Thyroid gland (tissue), 4 donors: ENCODE data around the gene C15orf61. TPM values are rescaled to one million over a fixed set of nuclear protein-coding genes. Genes with fewer than 3 reads are reported as not detected.

Source experiments
- DNase-seq, 2 donors: peaks; one replicate each; pipeline ENCODE4 v3.0.0-alpha.2; 2019
- H3K27ac ChIP-seq, 3 donors: fragments of 200-600 bp; sonication (generic); 1 replicate in 2 of 3; 2 replicates in 1 of 3; pipeline ENCODE4 v1.5.1; 2016 to 2019; ENCODE audit warnings: mild to moderate bottlenecking in 1 of 3, moderate library complexity in 1 of 3
- H3K27me3 ChIP-seq: fragments of 200-600 bp; sonication (generic); one replicate; pipeline ENCODE4 v1.5.1; 2019
- H3K36me3 ChIP-seq, 2 donors: fragments of 200-600 bp; sonication (generic); one replicate each; pipeline ENCODE4 v1.5.1; 2016 to 2019
- H3K4me1 ChIP-seq, 2 donors: fragments of 200-600 bp; sonication (generic); one replicate each; pipeline ENCODE4 v1.5.1; 2017 to 2019
- H3K4me3 ChIP-seq, 3 donors: fragments of 200-600 bp; sonication (generic); replicated peaks in 1 of 3; 1 replicate in 2 of 3; 2 replicates in 1 of 3; pipeline ENCODE4 v1.5.1; 2016; ENCODE audit warnings: mild to moderate bottlenecking in 1 of 3
- H3K9me3 ChIP-seq: fragments of 200-600 bp; sonication (generic); one replicate; pipeline ENCODE4 v1.5.1; 2017
- CTCF ChIP-seq, 6 experiments: fragments of 200-600 bp in 3 of 6; fragments of 450-650 bp in 3 of 6; sonication (generic) in 3 of 6; IDR thresholded peaks; one replicate each; pipeline ENCODE4 v1.5.1; 2016 to 2019; ENCODE audit warnings: antibody characterized with exemption in 6 of 6, mild to moderate bottlenecking in 2 of 6, inconsistent platforms in 1 of 6, moderate library complexity in 1 of 6
- POLR2A ChIP-seq, 2 donors: fragments of 450-650 bp; IDR thresholded peaks; one replicate each; pipeline ENCODE4 v1.6.1; 2017; ENCODE audit warnings: antibody characterized with exemption in 2 of 2, mild to moderate bottlenecking in 2 of 2, moderate library complexity in 1 of 2
- WGBS, 2 donors: methylation state at CpG; one replicate each; pipeline ENCODE4 v1.1.5; 2017; 5-methylcytosine and 5-hydroxymethylcytosine counted together
- intact Hi-C: fragments of 100-400 bp; cut with DNase I; formaldehyde crosslinking; loops from one replicate; pipeline ENCODE4 v1.15.1; 2023
- total RNA-seq, 4 donors: library from RNA; depleted of rRNA; stranded (reverse); fragments of >200 nt; gene quantifications; one replicate each; pipeline ENCODE4 v1.2.3, GENCODE V29; 2016

C15orf61 gene
- total RNA-seq, 4 donors from 2014 or later: 2.8 to 14.9 (median 7.9) TPM

- 75 to 79% methylated on average over 9 of the region's 9 CpGs for WGBS, 2 donors
- DNase-seq: no peak
- intact Hi-C loops: no loop called here
- no peak overlapping the region for H3K27ac ChIP-seq
- no peaks in the 10 kb centered on the region for H3K9me3 ChIP-seq
- H3K4me1 ChIP-seq: no peaks in the 10 kb centered on the region
- H3K4me3 ChIP-seq: no peak overlapping the region
- TF ChIP-seq POLR2A (IDR thresholded peaks at IDR 0.05) (no peak), CTCF (IDR thresholded peaks at IDR 0.05) (no peak)
- H3K27me3 ChIP-seq: no peaks in the 10 kb centered on the region
- peaks cover 0 to 10% of the 10 kb centered on the region in 2 donors for H3K36me3 ChIP-seq
Observed at GRCh38 chr15:67512933-67513714, 7.8 kb upstream of the C15orf61 start.

- H3K4me1 ChIP-seq: no peaks in the 10 kb centered on the region
- H3K27ac ChIP-seq: no peak overlapping the region
- H3K27me3 ChIP-seq: no peaks in the 10 kb centered on the region
- H3K36me3 ChIP-seq: peaks cover 0 to 10% of the 10 kb centered on the region in 2 donors
- DNase-seq: no peak
- 90 to 98% methylated on average over 3 of the region's 3 CpGs for WGBS, 2 donors
- intact Hi-C loops: no loop called here
- no peaks in the 10 kb centered on the region for H3K9me3 ChIP-seq
- TF ChIP-seq CTCF (IDR thresholded peaks at IDR 0.05): no peak
- no peak for TF ChIP-seq POLR2A (IDR thresholded peaks at IDR 0.05)
- H3K4me3 ChIP-seq: no peak overlapping the region
Observed at GRCh38 chr15:67515090-67515489, 5.8 kb upstream of the C15orf61 start.

- H3K27ac ChIP-seq: no peak overlapping the region
- TF ChIP-seq CTCF (IDR thresholded peaks at IDR 0.05): no peak
- intact Hi-C loops: no loop called here
- H3K9me3 ChIP-seq: no peaks in the 10 kb centered on the region
- no peak for DNase-seq
- H3K36me3 ChIP-seq: peaks cover 0 to 10% of the 10 kb centered on the region in 2 donors
- H3K4me1 ChIP-seq: no peaks in the 10 kb centered on the region
- no peak overlapping the region for H3K4me3 ChIP-seq
- WGBS, 2 donors: 94 to 98% methylated on average over 2 of the region's 2 CpGs
- no peaks in the 10 kb centered on the region for H3K27me3 ChIP-seq
Observed at GRCh38 chr15:67515557-67515956, 5.4 kb upstream of the C15orf61 start.

- DNase-seq: no peak
- TF ChIP-seq POLR2A (IDR thresholded peaks at IDR 0.05): no peak
- no peak for TF ChIP-seq CTCF (IDR thresholded peaks at IDR 0.05)
Observed at GRCh38 chr15:67520321-67521028, 456 bp upstream of the C15orf61 start.

More at GRCh38 chr15:67520321-67521028, 456 bp upstream of the C15orf61 start:
- no peaks in the 10 kb centered on the region for H3K9me3 ChIP-seq
- peak overlapping the region; percentile 94 to 99 (median 99) for H3K27ac ChIP-seq
- H3K4me1 ChIP-seq: peaks cover 17 to 20% of the 10 kb centered on the region in 2 donors
- peak overlapping the region in 2 of 3 donors; percentile 10 to 75 for H3K4me3 ChIP-seq
- H3K36me3 ChIP-seq: no peaks in the 10 kb centered on the region
- intact Hi-C loops: loop anchor here (5.0 kb wide), 1 partner anchor 317 kb away; no protein-coding TSS in a partner anchor
- no peaks in the 10 kb centered on the region for H3K27me3 ChIP-seq
- WGBS, 2 donors: 16% methylated on average over 21 to 24 of the region's 24 CpGs
